Gastrocnemius medialis (tissue), 4 donors: Measurements from ENCODE around the gene TMEM175. TPM values are rescaled to one million over a fixed set of nuclear protein-coding genes. Genes with fewer than 3 reads are reported as not detected.

Experiments
- ATAC-seq, 2 donors: fragments of 150-250 bp; one replicate each; pipeline ENCODE4 v1.9.1; 2016
- DNase-seq, 2 donors: peaks; one replicate each; pipeline ENCODE4 v3.0.0-alpha.2; 2019
- H3K27ac ChIP-seq, 4 donors: fragments of 200-600 bp; sonication (generic); 1 replicate in 1 of 4; 2 replicates in 3 of 4; pipeline ENCODE4 v1.5.1; 2016 to 2018; ENCODE audit warnings: mild to moderate bottlenecking in 2 of 4, moderate library complexity in 1 of 4
- H3K27me3 ChIP-seq, 3 donors: fragments of 200-600 bp; sonication (generic) in 2 of 3; 1 replicate in 1 of 3; 2 replicates in 2 of 3; pipeline versions ENCODE4 v1.5.1 to v1.6.0; 2016 to 2019; ENCODE audit warnings: mild to moderate bottlenecking in 1 of 3, moderate library complexity in 1 of 3
- H3K36me3 ChIP-seq, 2 donors: fragments of 200-600 bp; sonication (generic) in 1 of 2; one replicate each; pipeline ENCODE4 v1.5.1; 2017 to 2018
- H3K4me1 ChIP-seq, 2 donors: fragments of 200-600 bp; sonication (generic) in 1 of 2; one replicate each; pipeline ENCODE4 v1.5.1; 2016 to 2017; ENCODE audit warnings: mild to moderate bottlenecking in 2 of 2
- H3K4me3 ChIP-seq, 4 donors: fragments of 200-600 bp; sonication (generic) in 3 of 4; 1 replicate in 1 of 4; 2 replicates in 3 of 4; pipeline ENCODE4 v1.5.1; 2016 to 2019; ENCODE audit warnings: mild to moderate bottlenecking in 2 of 4
- H3K9me3 ChIP-seq, 3 donors: fragments of 200-600 bp; sonication (generic) in 2 of 3; 1 replicate in 1 of 3; 2 replicates in 2 of 3; pipeline ENCODE4 v1.5.1; 2016 to 2019
- CTCF ChIP-seq, 5 experiments: fragments of 450-650 bp in 3 of 5; fragments of 200-600 bp in 2 of 5; sonication (generic) in 2 of 5; IDR thresholded peaks in 4 of 5; conservative IDR thresholded peaks in 1 of 5; 1 replicate in 4 of 5; 2 replicates in 1 of 5; pipeline ENCODE4 v1.5.1; 2016 to 2019; ENCODE audit warnings: antibody characterized with exemption in 5 of 5, mild to moderate bottlenecking in 3 of 5, moderate library complexity in 3 of 5
- POLR2A ChIP-seq, 2 donors: fragments of 450-650 bp; IDR thresholded peaks; one replicate each; pipeline ENCODE4 v1.6.1; 2017; ENCODE audit warnings: antibody characterized with exemption in 2 of 2, mild to moderate bottlenecking in 2 of 2, moderate library complexity in 2 of 2
- in situ Hi-C, 4 donors: fragments of 200-750 bp; cut with MboI; loops; one replicate each; pipeline versions ENCODE4 v1.15.0 to v1.8.0; 2017; ENCODE audit warnings: low sequenced_read_pairs in 4 of 4
- intact Hi-C: fragments of 100-400 bp; cut with DNase I; formaldehyde crosslinking; loops from one replicate; pipeline ENCODE4 v1.15.1; 2023; ENCODE audit warnings: low total_unique reads
- total RNA-seq, 4 donors: library from RNA; depleted of rRNA; stranded (reverse); fragments of >200 nt; gene quantifications; one replicate each; pipeline versions ENCODE4 v1.1.0 to v1.2.3, GENCODE V29; 2016

Gene TMEM175
- total RNA-seq, 4 donors from 2014 or later = 15.3 to 29.6 (median 20.8) TPM

GRCh38 chr4:956531-957230 is 24.4 kb downstream of the TMEM175 start:
- Histone ChIP-seq H3K27ac (no peak overlapping the region), H3K4me3 (no peak overlapping the region), H3K9me3 (no peaks in the 10 kb centered on the region), H3K36me3 (peaks cover 0 to 13% of the 10 kb centered on the region in 2 donors), H3K4me1 (no peaks in the 10 kb centered on the region), H3K27me3 (no peaks in the 10 kb centered on the region)
- ATAC-seq (no peak), DNase-seq (no peak)
- in situ Hi-C loops = no loop called here
- no peak for TF ChIP-seq POLR2A (IDR thresholded peaks at IDR 0.05)
- TF ChIP-seq CTCF (IDR thresholded peaks at IDR 0.05 in 4 of 5, conservative IDR thresholded peaks at IDR 0.05 in 1 of 5) = no peak
- intact Hi-C loops = no loop called here

GRCh38 chr4:957231-957580 is 24.9 kb downstream of the TMEM175 start:
- in situ Hi-C loops = no loop called here
- Histone ChIP-seq H3K36me3 (peaks cover 0 to 15% of the 10 kb centered on the region in 2 donors), H3K4me3 (no peak overlapping the region), H3K4me1 (no peaks in the 10 kb centered on the region), H3K9me3 (no peaks in the 10 kb centered on the region), H3K27ac (no peak overlapping the region), H3K27me3 (no peaks in the 10 kb centered on the region)
- DNase-seq = no peak
- no peak for ATAC-seq
- TF ChIP-seq POLR2A (IDR thresholded peaks at IDR 0.05) = no peak
- TF ChIP-seq CTCF (IDR thresholded peaks at IDR 0.05 in 4 of 5, conservative IDR thresholded peaks at IDR 0.05 in 1 of 5) = no peak
- intact Hi-C loops = no loop called here

- Histone ChIP-seq H3K9me3 (no peaks in the 10 kb centered on the region), H3K27me3 (no peaks in the 10 kb centered on the region), H3K4me3 (no peak overlapping the region), H3K4me1 (no peaks in the 10 kb centered on the region), H3K27ac (no peak overlapping the region), H3K36me3 (peaks cover 0 to 15% of the 10 kb centered on the region in 2 donors)
- ATAC-seq (no peak), DNase-seq (no peak)
- in situ Hi-C loops (no loop called here), intact Hi-C loops (no loop called here)
- TF ChIP-seq CTCF (IDR thresholded peaks at IDR 0.05 in 4 of 5, conservative IDR thresholded peaks at IDR 0.05 in 1 of 5) = no peak
- TF ChIP-seq POLR2A (IDR thresholded peaks at IDR 0.05) = no peak
Measured at GRCh38 chr4:957581-958313, 25.5 kb downstream of the TMEM175 start.

- Histone ChIP-seq H3K9me3 (no peaks in the 10 kb centered on the region), H3K36me3 (peaks cover 0 to 15% of the 10 kb centered on the region in 2 donors), H3K4me3 (no peak overlapping the region), H3K27me3 (no peaks in the 10 kb centered on the region), H3K27ac (no peak overlapping the region), H3K4me1 (no peaks in the 10 kb centered on the region)
- ATAC-seq (no peak), DNase-seq (no peak)
- TF ChIP-seq POLR2A (IDR thresholded peaks at IDR 0.05) (no peak), CTCF (IDR thresholded peaks at IDR 0.05 in 4 of 5, conservative IDR thresholded peaks at IDR 0.05 in 1 of 5) (no peak)
- intact Hi-C loops (no loop called here), in situ Hi-C loops (no loop called here)
Measured at GRCh38 chr4:958314-958665, 26.0 kb downstream of the TMEM175 start.
